GM18505 (cell line): ENCODE data around the gene NLK.
A peak's percentile ranks its signal among the peaks of the same experiment; 100 is the strongest.

Experiments used
- ATAC-seq: cut with Tn5 transposase; IDR thresholded peaks from one replicate; pipeline ENCODE4 v1.9.1; 2021; ENCODE audit not compliant: unreplicated experiment
- POLR2A ChIP-seq: IDR thresholded peaks from 4 replicates; pipeline ENCODE4 v1.6.1; 2011; ENCODE audit warnings: borderline replicate concordance; ENCODE audit not compliant: insufficient read depth, insufficient read length; ENCODE audit errors: extremely low read depth

NLK gene

DNA sequence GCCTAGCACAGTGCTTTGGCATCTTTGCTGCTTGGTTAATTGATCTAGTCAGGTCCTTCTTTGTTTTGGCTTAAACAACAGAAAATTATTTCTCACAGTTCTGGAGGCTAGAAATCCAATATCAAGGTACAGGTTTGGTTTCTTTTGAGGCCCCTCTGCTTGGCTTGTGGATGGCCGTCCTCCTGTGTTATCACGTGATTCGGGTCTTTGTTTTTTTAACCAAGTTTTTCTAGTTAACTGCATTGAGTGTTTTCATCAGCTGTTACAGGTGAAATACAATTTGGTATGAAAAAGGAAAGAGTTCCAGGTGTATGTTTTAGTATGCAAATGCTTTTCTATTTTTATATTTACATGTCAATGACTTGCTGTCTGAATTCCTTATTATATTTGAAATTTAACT lies 2.8 kb downstream of the NLK start:
- no peak for ATAC-seq
- TF ChIP-seq POLR2A: no peak

DNA sequence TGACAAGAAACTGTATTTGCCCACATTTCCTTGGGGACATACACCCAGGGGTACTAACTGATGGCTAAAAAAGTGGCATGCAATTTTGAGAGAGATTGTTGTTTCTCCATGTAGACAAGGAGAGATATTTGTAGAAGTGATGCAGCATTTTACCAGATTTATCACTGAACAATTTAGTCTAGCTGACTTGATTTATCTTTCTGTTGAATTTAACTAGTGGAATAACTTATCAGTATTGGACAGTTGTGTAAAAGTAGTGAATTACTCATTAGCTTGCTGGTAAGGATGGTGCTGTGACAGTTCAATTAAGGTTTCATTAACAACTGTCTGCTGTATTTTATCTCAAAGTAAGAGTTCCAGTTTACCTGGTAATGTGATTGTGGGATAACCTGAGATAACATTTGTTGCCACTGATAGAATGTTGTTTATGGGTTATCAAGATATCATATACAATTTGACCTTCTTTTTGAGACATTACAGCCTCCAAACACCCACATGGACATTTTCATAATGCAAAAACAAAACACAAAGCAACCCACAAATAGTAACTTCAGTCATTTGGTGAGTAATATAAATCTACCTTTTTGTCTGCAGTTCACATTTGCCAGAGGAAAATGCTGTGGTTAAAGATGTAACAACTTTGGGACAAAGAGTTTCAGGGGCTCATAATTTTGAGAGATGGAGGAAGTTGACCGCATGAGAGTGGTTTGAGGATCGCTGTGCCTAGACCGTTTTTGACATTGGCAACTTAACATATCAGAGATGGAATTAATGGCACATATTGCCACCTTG lies 3.8 kb downstream of the NLK start:
- no peak for ATAC-seq
- TF ChIP-seq POLR2A: no peak

DNA sequence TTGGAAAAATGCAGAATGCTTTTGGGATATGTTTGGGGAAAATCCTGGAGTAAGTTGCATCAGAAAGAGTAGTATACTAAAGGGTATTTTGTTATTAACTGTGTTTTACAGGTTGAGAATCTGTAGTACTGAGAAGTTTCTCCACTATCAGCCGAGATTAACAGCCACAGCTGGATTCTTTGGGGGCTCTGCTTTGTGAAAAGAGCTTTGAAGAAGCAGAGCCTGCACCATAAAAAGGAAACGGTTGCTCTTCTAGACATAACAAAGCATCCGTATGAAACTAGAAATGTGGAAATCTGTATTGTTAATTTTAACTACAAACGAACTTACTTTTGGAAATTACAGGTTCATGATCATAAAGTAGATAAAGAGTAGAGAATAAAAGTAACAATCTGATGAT lies 5.3 kb downstream of the NLK start:
- no peak for TF ChIP-seq POLR2A
- no peak for ATAC-seq

DNA sequence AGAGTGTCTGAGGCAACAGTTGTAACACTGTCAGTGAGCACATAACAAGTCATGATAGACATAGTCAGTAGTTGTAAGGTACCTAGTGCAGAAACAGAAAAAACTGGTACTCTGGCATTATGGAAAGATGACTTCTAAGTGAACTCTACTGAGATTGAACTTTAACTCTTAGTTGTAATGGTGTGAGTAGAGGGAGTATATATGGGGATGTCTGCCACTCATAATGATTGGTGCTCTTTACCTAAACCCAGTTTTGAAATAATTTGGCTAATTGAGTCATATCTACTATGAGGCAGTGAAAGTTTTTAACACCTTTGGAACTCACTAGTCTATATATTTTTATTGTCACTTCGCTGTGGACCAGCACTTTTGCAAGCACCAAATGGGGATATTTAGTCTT lies 6.6 kb downstream of the NLK start:
- no peak for ATAC-seq

DNA sequence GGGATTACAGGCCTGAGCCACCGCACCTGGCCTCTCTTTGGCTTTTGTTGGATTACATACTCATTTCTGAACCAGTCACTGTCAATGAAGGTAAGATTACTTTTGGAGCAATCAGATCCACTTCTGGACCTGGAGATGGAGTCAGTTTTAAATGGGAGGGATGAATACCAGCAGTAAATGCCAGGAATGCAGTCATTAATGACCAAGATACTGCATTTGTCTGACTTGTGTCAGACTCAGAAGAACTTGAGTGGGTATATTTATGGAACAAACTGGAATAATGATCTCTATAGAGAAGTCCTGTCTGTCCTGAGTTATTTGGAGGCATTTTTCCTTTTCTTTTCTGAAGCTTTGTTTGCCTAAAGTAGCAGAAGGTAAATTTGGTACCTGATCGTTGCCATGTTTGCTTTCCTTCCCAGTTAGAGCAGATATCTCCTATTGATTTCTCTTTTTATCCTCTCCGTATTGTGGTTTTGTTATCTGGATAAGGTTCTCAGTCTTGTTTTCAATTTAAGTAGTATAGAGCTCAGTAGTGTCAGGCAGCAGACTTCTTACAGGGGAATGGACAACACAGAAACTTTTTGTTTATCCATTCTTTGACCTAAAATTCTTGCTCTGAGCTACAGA lies 10.7 kb downstream of the NLK start:
- TF ChIP-seq POLR2A: no peak
- ATAC-seq: no peak

More for the DNA sequence above, 6.6 kb downstream of the NLK start:
- TF ChIP-seq POLR2A: no peak

DNA sequence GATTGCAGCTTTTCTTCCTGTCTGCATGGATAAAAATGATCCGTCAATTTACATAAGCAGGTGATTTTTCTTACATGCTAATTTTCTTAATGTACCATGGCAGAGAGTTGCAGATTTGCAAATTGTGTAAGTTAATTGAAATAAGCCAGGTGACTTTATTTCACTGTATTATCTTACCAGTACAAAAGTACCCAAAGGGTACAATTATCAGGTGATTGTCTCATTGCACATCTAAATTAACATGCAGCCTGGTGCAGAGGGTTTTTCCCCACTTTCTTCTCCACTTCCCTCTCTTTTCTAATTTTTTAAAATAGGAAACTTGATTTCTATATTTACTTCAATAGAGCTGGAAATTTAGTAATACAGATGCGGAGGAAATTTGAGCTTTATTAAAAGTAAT lies 11.2 kb downstream of the NLK start:
- ATAC-seq: no peak

DNA sequence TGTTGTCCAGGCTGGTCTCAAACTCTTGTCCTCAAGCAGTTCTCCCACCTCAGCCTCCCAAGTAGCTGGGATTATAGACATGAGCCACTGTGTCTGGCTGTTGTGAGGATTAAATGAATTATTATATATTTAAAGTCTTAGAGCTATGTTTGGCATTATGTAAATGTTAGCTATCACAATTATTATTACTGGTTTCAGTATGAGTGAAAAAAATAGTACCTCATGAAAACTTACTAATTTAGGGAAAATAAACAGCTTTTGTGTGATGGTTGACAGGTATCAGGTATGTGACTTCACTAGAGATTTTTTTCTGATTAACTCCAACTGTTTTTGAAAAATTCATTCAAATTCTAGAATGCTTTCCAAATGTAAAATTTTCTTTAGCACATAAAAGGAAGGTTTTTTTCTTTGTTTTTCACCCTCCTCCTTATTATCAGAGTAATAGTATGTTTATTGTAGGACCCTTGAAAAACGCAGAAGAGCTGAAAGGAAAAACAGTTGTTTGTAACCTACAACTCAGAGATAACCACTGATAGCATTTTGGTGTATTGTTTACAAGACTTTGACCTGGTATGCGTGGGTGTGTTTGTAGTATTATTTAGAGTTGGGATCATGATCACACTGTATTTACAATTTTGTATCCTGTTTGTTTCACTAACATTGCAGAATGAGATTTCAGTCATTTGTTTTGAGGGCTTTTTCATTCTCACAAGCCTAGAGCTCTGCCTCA lies 13.2 kb downstream of the NLK start:
- TF ChIP-seq POLR2A: no peak
- no peak for ATAC-seq

More for the DNA sequence above, 11.2 kb downstream of the NLK start:
- no peak for TF ChIP-seq POLR2A

DNA sequence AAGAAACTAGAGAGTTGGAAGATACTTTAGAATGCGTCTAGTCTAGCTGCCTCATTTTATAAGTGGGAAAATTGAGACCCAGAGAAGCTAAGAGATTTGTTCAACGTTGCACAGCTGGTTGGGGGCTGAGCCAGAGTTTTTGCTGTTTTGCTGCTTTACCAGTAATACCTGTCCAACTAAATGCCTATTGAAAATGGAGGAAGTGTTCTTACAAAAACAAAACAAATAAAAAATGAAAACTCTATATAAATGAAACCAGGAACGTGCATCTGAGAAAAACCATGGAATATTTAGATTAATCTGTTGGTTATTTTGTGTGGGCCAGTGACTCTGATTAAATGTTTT lies 13.8 kb downstream of the NLK start:
- no peak for ATAC-seq
- TF ChIP-seq POLR2A: no peak

DNA sequence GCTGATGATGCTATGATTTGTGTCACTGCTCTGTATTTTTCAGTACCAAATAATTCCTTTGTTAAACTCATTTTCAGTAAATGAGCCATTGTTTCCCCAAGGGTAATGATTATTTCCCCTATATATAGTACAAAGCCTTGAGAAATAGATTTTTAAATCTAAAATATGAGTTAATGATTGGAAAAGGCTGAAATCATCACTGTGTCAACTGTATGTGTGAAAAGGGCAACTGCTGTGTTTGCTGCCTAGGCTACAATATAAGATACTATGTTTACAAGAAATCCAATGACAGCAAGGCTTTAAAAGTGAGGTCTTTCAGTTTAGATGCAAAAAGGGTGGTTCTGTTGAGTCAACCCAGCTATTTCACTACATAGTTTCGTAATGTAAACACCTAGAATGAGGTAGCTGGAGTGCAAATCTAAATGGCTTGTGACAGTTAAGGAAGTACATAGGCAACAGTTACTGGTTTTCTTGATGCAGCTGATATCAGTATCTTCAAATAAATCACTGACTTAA lies 15.3 kb downstream of the NLK start:
- TF ChIP-seq POLR2A: no peak
- ATAC-seq: peak; percentile 69

DNA sequence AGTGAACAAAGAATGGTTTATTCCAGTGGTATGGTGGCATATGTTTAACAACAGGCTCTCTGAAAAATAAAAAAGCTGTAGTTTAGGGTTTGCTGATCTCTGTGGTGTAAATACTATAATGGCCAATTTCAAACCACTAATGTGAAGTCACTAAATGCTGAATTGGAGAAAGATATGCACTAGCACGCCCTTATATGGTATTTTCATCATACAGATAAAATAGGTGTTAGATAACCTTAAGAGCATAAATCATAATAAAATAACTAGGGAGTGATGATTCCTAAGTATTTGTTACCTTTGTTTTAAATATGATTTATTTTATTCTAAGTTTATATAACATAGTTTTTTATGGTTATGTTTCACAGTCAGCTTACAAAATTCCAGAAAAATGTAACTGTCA lies 17.2 kb downstream of the NLK start:
- ATAC-seq: no peak
- TF ChIP-seq POLR2A: no peak

DNA sequence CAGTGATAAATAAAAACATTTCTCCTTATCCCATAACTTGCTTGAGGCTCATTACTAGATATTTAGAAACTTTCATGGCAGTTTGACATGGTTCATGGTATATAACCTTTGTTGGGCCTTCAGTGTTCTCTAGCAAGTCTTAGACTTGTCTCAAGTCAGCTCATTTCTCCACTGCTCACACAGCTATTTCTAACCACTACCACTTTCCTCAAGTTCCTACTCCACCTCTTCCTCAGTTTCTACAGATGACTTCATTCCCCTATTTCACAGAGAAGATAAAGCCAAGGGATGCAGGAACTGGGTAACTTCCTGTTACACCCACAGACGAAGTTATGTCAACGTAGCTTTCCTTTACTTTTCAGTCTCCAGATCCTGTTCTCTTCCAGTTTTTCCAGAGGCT lies 23.2 kb downstream of the NLK start:
- no peak for TF ChIP-seq POLR2A
- ATAC-seq: no peak

DNA sequence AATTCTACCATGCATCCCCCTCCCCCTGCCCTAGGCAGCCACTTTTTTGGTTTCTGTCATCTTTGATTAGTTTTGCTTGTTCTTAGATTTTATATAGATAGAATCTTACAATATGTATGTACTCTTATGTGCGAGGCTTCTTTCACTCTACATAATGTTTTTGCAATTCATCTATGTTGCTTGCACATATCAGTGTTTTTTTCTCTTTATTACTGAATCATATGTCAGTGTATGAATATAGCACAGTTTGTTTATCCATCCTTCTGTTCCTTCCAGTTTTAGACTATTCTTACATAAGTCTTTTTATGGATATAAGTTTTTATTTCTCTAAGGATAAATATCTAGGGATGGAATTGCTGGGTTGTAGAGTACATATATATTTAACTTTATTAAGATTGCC lies 26.6 kb downstream of the NLK start:
- TF ChIP-seq POLR2A: no peak
- no peak for ATAC-seq

DNA sequence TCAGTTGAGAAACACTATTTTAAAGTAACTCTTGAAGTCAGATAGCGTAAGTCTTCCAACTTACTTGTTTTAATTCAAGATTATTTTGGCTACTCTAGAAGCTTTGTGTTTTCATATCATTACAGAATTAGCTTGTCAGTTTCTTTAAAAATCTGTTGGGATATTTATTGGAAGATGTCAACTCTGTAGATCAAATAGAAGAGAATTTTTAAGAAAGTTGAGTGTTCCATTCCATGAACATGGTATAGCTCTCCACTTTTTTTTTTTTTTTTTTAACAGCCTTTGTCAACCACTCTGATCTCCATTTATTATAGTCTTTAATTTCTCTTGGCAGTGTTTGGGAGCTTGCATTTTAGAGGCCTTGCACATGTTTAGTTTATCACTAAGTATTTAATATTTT lies 28.7 kb downstream of the NLK start:
- ATAC-seq: no peak
- TF ChIP-seq POLR2A: no peak
